Upper lobe of right lung (tissue), 1 donor: Measurements from ENCODE around the gene PCYT2. TPM values are rescaled to one million over a fixed set of nuclear protein-coding genes. Genes with fewer than 3 reads are reported as not detected.

Experiments
- ATAC-seq: fragments of 200-7000 bp; cut with Tn5 transposase; one replicate; pipeline ENCODE4 v1.9.1; 2020; ENCODE audit warnings: mild to moderate bottlenecking, moderate library complexity
- DNase-seq: peaks from one replicate; pipeline ENCODE4 v3.0.0-alpha.2; 2020
- H3K27ac ChIP-seq: fragments of 200-600 bp; one replicate; pipeline ENCODE4 v1.8.0; 2022
- H3K27me3 ChIP-seq: fragments of 200-600 bp; one replicate; pipeline ENCODE4 v1.8.0; 2022; ENCODE audit warnings: mild to moderate bottlenecking
- H3K36me3 ChIP-seq: fragments of 200-600 bp; one replicate; pipeline ENCODE4 v1.8.0; 2022
- H3K4me1 ChIP-seq: fragments of 200-600 bp; one replicate; pipeline ENCODE4 v1.8.0; 2022
- H3K4me3 ChIP-seq: fragments of 200-600 bp; one replicate; pipeline ENCODE4 v1.8.0; 2022; ENCODE audit warnings: mild to moderate bottlenecking
- H3K9me3 ChIP-seq: fragments of 200-600 bp; one replicate; pipeline ENCODE4 v1.8.0; 2022
- CTCF ChIP-seq: fragments of 200-600 bp; IDR thresholded peaks from one replicate; pipeline ENCODE4 v1.8.0; 2022; ENCODE audit warnings: antibody characterized with exemption
- intact Hi-C: fragments of 100-400 bp; cut with DNase I; formaldehyde crosslinking; loops from one replicate; pipeline ENCODE4 v1.11.0; 2022
- total RNA-seq: library from RNA; stranded (reverse); fragmentation: NEBNext Ultra II Directional; extraction: Animal tissue kit (Norgen Biotek cat#: 25700); gene quantifications from one replicate; pipeline ENCODE4 v1.2.1, GENCODE V29; 2021
- donor health status: DM: no; HTN: yes; CAD: no; lungs with severe emphysema.

The PCYT2 gene
- total RNA-seq, 1 donor from 2014 or later = 46.1 TPM

GRCh38 chr17:81863833-81864768, 47.1 kb downstream of the PCYT2 start:
- peaks cover 33% of the 10 kb centered on the region for H3K4me1 ChIP-seq
- no peak overlapping the region for H3K27ac ChIP-seq
- DNase-seq (no peak), ATAC-seq (no peak)
- TF ChIP-seq CTCF = no peak
- H3K4me3 ChIP-seq = no peak overlapping the region
- H3K27me3 ChIP-seq = no peaks in the 10 kb centered on the region
- H3K36me3 ChIP-seq = peaks cover 13% of the 10 kb centered on the region
- H3K9me3 ChIP-seq = no peaks in the 10 kb centered on the region
- intact Hi-C loops = no loop called here

GRCh38 chr17:81863123-81863675, 48.0 kb downstream of the PCYT2 start:
- intact Hi-C loops = no loop called here
- no peak for TF ChIP-seq CTCF
- no peak for DNase-seq
- ATAC-seq = no peak
- Histone ChIP-seq H3K4me3 (no peak overlapping the region), H3K9me3 (no peaks in the 10 kb centered on the region), H3K27me3 (no peaks in the 10 kb centered on the region), H3K27ac (no peak overlapping the region), H3K4me1 (peaks cover 33% of the 10 kb centered on the region), H3K36me3 (peaks cover 13% of the 10 kb centered on the region)

- peak; percentile 95 for ATAC-seq
- intact Hi-C loops = no loop called here
- peaks cover 23% of the 10 kb centered on the region for H3K4me1 ChIP-seq
- H3K27me3 ChIP-seq = no peaks in the 10 kb centered on the region
- TF ChIP-seq CTCF = peak; percentile 25
- H3K36me3 ChIP-seq = peaks cover 31% of the 10 kb centered on the region
- peak overlapping the region; percentile 67 for H3K4me3 ChIP-seq
- H3K9me3 ChIP-seq = no peaks in the 10 kb centered on the region
- H3K27ac ChIP-seq = peak overlapping the region; percentile 98
- DNase-seq = peak; percentile 99
Measured at GRCh38 chr17:81860756-81861568, 50.2 kb downstream of the PCYT2 start.

- TF ChIP-seq CTCF = no peak
- Histone ChIP-seq H3K27ac (peak within 1 kb of the TSS; percentile 98), H3K4me3 (peak within 1 kb of the TSS; percentile 93), H3K9me3 (no peaks in the 10 kb centered on the region), H3K27me3 (no peaks in the 10 kb centered on the region), H3K4me1 (peaks cover 23% of the 10 kb centered on the region), H3K36me3 (peaks cover 38% of the 10 kb centered on the region)
- ATAC-seq (no peak), DNase-seq (peak; percentile 99)
- intact Hi-C loops = no loop called here
Measured at GRCh38 chr17:81859906-81860755, 51.1 kb downstream of the PCYT2 start, which contains the start of gene P4HB. P4HB (minus strand) TSS chr17:81860535; CDS start chr17:81860471, 64 bp downstream.
